ENCODE measurements around the gene EBF3. TPM values are rescaled to one million over a fixed set of nuclear protein-coding genes. Genes with fewer than 3 reads are reported as not detected.

Gene EBF3
- total RNA-seq, 2 experiments from 2014 or later: not detected

DNA sequence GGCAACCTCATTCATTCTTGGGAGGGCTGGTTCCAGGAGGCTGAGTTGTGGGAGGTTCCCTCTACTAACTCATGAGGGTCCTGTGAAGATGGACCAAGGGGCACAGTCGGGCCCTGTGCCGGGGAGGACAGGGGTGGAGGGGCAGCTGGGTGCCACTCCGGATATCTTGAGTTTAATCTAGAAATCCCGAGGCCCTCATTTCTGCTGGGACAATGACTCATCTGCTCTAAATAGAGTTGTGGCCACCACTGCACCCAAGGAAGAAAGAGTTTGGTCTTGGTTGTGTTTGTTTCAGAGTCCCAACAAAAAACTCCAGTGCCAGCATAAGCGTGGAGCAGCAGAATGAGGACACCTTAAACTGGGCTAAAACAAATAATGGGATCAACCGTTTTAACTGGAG is 82.4 kb downstream of the EBF3 start:
- Histone ChIP-seq H3K4me3 (ENCODE audit: low read length) (no peak overlapping the region), H3K9me3 (ENCODE audit: control insufficient read depth in 1 of 2, insufficient read depth in 1 of 2, low read length in 2 of 2) (no peaks in the 10 kb centered on the region), H3K36me3 (ENCODE audit: insufficient read depth, low read length) (no peaks in the 10 kb centered on the region), H3K4me1 (ENCODE audit: insufficient read depth, low read length) (no peaks in the 10 kb centered on the region), H3K27me3 (ENCODE audit: control insufficient read depth in 1 of 2, insufficient read depth in 2 of 2, low read length in 2 of 2) (no peaks in the 10 kb centered on the region), H3K27ac (ENCODE audit: low read depth in 1 of 2, low read length in 2 of 2) (no peak overlapping the region)
- H3K27me3 Mint-ChIP-seq: peaks cover 4% of the 10 kb centered on the region
- TF ChIP-seq, protein P1, sequence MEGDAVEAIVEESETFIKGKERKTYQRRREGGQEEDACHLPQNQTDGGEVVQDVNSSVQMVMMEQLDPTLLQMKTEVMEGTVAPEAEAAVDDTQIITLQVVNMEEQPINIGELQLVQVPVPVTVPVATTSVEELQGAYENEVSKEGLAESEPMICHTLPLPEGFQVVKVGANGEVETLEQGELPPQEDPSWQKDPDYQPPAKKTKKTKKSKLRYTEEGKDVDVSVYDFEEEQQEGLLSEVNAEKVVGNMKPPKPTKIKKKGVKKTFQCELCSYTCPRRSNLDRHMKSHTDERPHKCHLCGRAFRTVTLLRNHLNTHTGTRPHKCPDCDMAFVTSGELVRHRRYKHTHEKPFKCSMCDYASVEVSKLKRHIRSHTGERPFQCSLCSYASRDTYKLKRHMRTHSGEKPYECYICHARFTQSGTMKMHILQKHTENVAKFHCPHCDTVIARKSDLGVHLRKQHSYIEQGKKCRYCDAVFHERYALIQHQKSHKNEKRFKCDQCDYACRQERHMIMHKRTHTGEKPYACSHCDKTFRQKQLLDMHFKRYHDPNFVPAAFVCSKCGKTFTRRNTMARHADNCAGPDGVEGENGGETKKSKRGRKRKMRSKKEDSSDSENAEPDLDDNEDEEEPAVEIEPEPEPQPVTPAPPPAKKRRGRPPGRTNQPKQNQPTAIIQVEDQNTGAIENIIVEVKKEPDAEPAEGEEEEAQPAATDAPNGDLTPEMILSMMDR (IDR thresholded peaks at IDR 0.05): no peak
- H3K36me3 Mint-ChIP-seq (ENCODE audit: low read depth): no peaks in the 10 kb centered on the region
- intact Hi-C loops (cut with DNase I, micrococcal nuclease): no loop called here
- CTCF ChIA-PET: no interaction called here
- H3K4me1 Mint-ChIP-seq (ENCODE audit: low read depth): no peaks in the 10 kb centered on the region
- POLR2A ChIA-PET: no interaction called here
- H3K4me3 Mint-ChIP-seq: no peak overlapping the region
- DNase-seq (no peak), ATAC-seq (ENCODE audit: poor library complexity) (no peak)
- H3K27ac Mint-ChIP-seq: no peak overlapping the region
- no peaks in the 10 kb centered on the region for H3K9me3 Mint-ChIP-seq

GRCh38 chr10:129880191-129880870 is 83.7 kb downstream of the EBF3 start:
- no peak overlapping the region for H3K27ac ChIP-seq (ENCODE audit: low read depth in 1 of 2, low read length in 2 of 2)
- Mint-ChIP-seq H3K27me3 (peaks cover 4% of the 10 kb centered on the region), H3K4me1 (ENCODE audit: low read depth) (no peaks in the 10 kb centered on the region), H3K27ac (no peak overlapping the region), H3K36me3 (ENCODE audit: low read depth) (no peaks in the 10 kb centered on the region), H3K4me3 (no peak overlapping the region), H3K9me3 (no peaks in the 10 kb centered on the region)
- ATAC-seq (ENCODE audit: poor library complexity): no peak
- H3K9me3 ChIP-seq (ENCODE audit: control insufficient read depth in 1 of 2, insufficient read depth in 1 of 2, low read length in 2 of 2): no peaks in the 10 kb centered on the region
- TF ChIP-seq, protein P1 (IDR thresholded peaks at IDR 0.05): no peak
- POLR2A ChIA-PET: no interaction called here
- H3K27me3 ChIP-seq (ENCODE audit: control insufficient read depth in 1 of 2, insufficient read depth in 2 of 2, low read length in 2 of 2): peaks cover 0 to 2% of the 10 kb centered on the region in 2 experiments
- H3K36me3 ChIP-seq (ENCODE audit: insufficient read depth, low read length): no peaks in the 10 kb centered on the region
- CTCF ChIA-PET: no interaction called here
- no peak for DNase-seq
- H3K4me3 ChIP-seq (ENCODE audit: low read length): no peak overlapping the region
- H3K4me1 ChIP-seq (ENCODE audit: insufficient read depth, low read length): no peaks in the 10 kb centered on the region
- intact Hi-C loops (cut with DNase I, micrococcal nuclease): no loop called here

- ATAC-seq (ENCODE audit: poor library complexity) (no peak), DNase-seq (no peak)
- Mint-ChIP-seq H3K4me3 (no peak overlapping the region), H3K27ac (no peak overlapping the region), H3K36me3 (ENCODE audit: low read depth) (no peaks in the 10 kb centered on the region), H3K27me3 (peaks cover 4% of the 10 kb centered on the region), H3K4me1 (ENCODE audit: low read depth) (no peaks in the 10 kb centered on the region), H3K9me3 (no peaks in the 10 kb centered on the region)
- Histone ChIP-seq H3K4me1 (ENCODE audit: insufficient read depth, low read length) (no peaks in the 10 kb centered on the region), H3K4me3 (ENCODE audit: low read length) (no peak overlapping the region), H3K9me3 (ENCODE audit: control insufficient read depth in 1 of 2, insufficient read depth in 1 of 2, low read length in 2 of 2) (no peaks in the 10 kb centered on the region), H3K36me3 (ENCODE audit: insufficient read depth, low read length) (no peaks in the 10 kb centered on the region), H3K27ac (ENCODE audit: low read depth in 1 of 2, low read length in 2 of 2) (no peak overlapping the region), H3K27me3 (ENCODE audit: control insufficient read depth in 1 of 2, insufficient read depth in 2 of 2, low read length in 2 of 2) (peaks cover 0 to 2% of the 10 kb centered on the region in 2 experiments)
- TF ChIP-seq, protein P1 (IDR thresholded peaks at IDR 0.05): no peak
- ChIA-PET CTCF (no interaction called here), POLR2A (no interaction called here)
- intact Hi-C loops (cut with DNase I, micrococcal nuclease): loop anchor here in 1 of 2 experiments (2.0 kb wide), 1 partner anchor 247 kb away; no protein-coding TSS in a partner anchor
Observed at GRCh38 chr10:129879655-129880054, 84.4 kb downstream of the EBF3 start.
